HG03280 (cell line): ENCODE measurements around the gene HYLS1.

ENCODE experiments used
- ATAC-seq: cut with Tn5 transposase; IDR thresholded peaks from one replicate; pipeline ENCODE4 v1.9.1; 2021; ENCODE audit warnings: mild to moderate bottlenecking, moderate library complexity; ENCODE audit not compliant: unreplicated experiment

Gene HYLS1

DNA sequence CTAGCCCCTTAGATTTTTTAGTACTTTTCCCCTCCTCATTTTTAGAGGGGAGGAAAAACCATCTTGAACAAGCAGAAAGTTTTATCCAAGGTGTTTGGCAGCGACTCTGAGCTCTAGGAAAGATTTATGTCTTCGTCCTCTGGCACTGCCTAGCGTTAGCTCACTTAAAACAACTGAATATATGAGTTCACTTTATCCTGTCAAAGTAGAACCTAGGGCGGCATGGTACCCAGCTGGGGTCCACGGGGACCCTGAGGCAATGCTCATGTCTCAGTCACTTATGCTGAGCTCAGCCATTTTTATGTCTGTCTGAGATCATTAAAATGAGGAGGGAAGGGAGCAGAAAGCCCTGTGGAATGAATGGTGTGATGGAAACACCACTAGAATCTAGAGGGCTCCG is 44.2 kb downstream of the HYLS1 start:
- no peak for ATAC-seq

DNA sequence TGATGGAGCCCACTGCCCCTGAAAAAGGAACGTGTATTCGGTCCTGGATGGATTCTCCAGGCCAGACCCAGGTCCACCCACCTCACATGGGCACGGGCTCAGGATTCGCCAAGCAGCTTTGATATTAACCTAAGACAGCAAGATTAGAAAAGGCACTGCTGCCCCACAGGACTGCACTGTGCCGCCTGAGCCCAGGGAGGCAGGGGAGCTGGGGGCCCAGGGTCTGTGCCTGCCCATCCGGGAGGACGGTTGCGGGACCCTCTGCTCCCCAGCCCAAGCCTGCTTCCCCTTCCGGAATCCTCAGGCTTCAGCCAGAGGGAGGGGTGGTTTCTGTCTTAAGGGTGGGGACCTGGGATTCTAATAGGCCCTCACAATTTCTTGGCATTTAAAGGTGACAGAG is 44.8 kb downstream of the HYLS1 start:
- ATAC-seq, result no peak

DNA sequence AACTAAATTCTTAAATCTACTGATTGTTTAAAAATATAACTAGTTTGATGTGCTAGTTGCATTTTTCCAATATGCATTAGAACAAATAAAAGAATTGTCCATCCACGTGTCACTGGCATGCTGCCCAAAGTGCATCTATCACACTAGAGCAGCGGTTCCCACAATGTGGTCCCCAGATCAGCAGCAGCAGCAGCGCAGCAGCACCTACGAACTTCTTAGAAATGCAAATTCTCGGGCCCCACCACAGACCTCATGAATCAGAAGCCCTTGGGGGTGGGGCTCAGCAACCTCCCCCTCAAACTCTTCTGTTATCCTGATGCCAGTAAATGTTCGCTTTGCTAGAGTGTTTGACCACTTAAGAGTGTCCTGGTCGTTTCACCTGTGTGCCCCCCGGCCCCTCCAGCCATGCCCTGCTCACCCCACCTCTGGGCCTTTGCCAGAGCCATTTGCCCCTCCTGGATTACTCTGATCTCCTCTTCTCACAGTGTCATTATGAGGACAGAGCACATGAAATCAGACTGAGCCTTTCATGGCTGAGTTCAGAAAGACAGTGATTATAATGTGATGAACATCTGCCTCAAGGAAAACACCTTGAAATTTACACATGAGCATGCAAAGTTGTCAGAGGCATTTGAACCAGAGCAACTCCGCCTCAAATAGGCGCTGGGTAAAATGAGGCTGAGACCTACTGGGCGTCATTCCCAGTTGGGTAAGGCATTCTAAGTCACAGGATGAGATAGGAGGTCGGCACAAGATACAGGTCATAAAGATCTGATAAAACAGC is 45.8 kb downstream of the HYLS1 start:
- ATAC-seq, result no peak

DNA sequence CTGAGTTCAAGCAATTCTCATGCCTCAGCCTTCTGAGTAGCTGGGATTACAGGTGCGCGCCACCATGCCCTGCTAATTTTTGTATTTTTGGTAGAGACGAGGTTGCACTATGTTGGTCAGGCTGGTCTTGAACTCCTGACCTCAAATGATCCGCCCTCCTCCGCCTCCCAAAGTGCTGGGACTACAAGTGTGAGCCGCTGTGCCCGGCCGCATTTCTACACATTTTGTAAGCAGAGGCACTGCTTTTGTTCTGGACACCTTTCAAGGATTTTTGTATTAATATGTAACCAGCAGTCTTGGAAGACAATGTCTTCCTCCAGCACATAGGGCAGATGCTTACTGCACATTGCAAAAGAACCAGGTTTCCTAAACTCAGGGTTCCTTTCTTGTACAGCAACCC is 47.0 kb downstream of the HYLS1 start:
- no peak for ATAC-seq

DNA sequence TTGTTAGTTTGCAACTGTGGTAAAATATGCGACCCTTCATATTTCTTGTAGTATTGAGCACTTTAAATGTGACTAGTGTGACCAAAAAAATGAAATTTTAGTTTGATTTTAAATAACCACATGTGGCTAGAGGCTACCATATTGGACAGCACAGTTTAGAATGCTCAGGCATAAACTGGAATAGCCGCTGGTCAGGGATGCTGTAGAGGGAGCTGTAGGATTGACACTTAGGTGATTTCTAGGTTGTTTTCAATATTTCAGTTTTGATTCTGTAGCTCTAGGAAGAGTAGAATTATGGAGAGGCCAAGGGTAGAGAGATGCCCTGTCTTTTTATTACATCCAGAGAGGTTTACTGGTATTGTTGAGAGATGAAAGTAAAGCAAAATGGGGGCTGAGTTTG is 47.6 kb downstream of the HYLS1 start:
- ATAC-seq, result no peak

DNA sequence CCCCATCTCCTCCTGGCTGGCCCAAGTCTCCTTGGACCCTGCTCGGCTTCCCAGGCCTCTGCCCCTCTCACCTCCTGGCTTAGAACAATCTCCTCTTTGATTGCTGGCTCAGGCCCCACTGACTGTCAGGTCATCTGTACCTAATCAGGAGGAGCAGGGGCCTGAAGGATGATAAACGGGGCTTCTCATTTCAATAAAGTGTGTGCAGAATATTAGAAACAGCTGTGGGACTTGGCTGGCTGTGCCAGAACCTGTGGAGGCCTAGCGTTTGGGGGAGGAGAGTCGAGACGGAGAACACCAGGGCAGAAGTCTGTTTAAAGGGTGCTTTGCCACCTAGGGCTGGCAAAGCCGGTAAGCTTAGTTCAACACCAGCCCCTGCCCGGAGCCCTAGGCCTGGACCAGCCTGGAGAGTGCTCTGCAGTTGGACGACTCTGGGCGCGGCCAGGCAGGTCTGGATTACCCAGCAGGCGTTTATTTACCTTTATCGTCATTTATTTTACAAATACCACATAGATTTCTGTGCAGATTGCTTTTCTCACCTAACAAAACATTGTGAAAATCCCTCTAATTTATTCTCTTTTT is 48.2 kb downstream of the HYLS1 start:
- ATAC-seq, result no peak

DNA sequence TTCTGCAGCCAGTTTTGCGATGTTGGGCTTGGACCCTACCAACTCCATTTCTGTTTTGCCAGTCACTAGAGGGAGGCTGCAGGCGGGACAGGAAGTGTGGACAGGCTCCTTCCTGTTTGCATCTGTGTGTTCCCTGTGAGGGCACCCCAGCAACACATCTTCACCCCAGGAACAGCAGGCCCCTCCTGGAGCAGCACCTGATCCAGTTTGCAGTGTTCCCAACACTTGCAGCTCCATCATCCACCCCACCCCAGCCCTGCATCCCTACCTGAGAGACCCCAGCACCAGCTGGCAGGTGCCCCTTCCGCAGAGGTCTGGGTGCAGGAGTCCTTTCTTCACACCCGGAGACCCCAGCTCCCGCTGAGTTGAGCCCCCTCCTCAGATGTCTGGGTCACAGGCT is 51.0 kb downstream of the HYLS1 start:
- ATAC-seq, result no peak

DNA sequence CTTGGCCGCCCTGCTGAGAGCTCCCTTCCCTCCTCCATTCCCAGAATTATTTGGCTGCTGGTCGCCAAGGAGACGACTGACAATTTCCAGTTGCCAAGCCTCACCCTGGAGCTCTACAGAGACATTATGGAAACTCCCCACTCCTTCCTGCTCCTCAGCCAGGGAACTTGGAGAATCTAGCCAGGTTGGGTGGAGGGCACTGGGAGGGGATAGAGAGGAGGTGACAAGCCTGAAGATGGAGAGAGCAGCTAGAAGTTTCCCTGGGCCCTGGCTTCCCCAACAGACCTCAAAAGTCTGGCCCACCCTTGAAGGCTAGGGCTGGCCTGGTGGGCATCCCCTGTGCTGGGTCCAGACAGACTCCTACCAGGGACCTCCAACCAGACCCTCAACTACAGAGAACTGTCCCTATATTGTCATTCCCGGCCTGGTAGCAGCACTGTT is 51.6 kb downstream of the HYLS1 start:
- no peak for ATAC-seq

DNA sequence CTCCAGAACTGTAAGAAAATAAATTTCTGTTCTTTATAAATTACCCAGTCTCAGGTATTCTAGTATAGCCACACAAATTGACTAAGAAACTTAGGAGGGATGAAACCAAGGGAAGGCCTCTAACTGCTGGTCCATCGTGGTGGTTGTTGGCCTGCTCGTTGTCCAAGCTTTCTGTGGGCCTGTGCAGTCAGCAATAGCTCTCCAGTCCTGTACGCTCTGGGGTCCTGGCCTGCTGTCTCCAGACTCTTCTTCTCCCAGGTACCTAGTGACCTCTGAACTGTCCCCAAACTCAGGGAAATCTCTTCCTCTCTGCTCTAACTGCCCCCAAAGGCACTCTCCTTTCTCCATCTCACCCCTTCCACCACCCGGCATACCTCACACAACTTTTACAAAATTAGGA is 52.7 kb downstream of the HYLS1 start:
- ATAC-seq, result no peak

DNA sequence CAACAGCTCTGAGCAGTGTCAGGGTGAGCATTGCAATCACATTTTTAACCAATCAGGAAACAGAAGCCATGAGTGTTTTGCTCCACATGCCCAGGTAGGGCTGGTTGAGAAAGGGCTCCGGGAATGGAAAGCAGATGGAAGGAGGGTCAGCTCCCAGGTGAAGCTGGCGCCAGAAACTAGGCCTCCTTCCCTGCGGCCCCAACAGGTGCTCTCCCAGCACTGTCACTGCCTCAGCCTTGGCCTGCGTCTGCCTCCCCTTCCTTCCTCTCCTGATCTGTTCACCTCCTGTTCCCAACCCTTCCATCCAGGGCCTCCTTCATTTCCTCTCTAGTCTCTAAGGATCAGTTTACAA is 53.8 kb downstream of the HYLS1 start:
- ATAC-seq, result no peak

DNA sequence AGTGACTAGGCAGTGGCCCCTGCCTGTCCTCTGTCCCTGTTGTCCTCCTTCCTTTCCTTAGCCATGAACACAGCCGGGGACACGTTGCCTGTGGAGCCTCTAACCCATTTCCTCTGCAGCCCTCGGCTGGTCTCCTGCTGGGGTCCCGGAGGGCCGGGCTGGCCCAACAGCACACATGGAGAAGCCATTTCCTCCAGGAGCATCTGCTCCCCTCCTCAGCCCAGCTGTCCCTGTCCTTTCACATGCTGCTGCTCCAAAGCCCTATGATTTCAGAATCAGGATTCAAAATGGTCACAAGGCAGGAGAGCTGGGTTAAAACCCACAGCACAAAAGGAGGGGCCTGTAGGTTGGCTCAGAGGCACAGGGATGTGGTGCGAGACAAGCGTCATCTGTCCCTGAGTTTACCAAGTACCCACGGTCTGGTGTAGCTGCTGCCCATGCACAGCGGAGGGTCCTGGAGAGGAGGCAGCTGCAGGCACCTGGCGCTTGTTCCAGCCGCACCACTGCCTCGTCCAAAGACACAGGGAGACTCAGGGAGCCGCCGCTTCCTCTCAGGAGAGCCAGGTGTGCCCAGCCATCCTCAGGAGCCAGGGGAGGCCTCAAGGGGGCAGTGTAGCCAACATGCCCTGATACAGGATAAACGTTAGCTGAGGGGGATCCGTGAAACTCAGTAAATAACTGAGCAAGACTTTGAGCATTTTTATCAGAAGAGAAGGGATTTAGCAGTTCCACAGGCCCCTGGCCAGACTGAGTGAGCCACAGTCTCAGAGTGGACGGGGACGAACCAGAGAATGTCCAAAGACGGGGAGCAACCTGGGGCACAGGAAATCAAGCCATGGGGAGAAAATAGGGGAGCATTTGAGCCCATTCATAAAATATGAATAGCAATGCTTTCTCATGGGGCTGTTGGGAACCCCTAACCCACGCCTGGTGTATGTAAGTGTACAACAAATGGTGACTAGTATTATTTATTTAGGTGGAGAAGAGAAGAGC is 54.4 kb downstream of the HYLS1 start:
- no peak for ATAC-seq

DNA sequence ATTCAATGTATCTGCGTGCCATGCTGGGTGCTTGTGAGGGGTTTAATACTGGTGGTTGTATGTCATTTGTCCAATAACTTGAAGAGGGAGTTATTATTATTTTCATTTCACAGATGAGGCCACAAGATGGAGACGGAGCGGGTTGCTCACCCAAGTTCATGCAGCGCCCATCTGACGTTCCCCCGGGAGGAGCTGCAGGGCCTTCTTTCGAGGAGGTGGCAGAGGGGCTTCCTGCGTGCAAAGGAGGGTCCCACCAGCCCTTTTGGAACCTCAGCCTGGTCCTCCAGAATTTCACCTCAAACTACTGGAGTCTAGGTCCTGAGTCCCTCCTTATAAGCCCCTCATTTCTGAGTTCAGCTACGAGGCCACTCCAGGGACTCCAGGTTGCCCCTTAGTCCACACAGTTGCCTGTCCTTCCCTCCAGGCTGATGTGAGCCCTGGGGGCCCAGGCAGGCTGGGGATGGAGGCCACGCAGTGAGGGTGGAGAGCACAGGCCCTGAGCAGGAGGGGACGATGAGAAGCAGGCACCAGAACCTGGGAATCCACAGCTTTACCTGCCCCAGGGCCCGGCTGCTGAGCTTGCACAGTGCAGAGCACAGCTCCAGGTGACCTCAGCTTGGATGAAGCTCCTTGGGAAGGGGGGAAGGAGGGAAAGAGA is 55.4 kb downstream of the HYLS1 start:
- no peak for ATAC-seq

DNA sequence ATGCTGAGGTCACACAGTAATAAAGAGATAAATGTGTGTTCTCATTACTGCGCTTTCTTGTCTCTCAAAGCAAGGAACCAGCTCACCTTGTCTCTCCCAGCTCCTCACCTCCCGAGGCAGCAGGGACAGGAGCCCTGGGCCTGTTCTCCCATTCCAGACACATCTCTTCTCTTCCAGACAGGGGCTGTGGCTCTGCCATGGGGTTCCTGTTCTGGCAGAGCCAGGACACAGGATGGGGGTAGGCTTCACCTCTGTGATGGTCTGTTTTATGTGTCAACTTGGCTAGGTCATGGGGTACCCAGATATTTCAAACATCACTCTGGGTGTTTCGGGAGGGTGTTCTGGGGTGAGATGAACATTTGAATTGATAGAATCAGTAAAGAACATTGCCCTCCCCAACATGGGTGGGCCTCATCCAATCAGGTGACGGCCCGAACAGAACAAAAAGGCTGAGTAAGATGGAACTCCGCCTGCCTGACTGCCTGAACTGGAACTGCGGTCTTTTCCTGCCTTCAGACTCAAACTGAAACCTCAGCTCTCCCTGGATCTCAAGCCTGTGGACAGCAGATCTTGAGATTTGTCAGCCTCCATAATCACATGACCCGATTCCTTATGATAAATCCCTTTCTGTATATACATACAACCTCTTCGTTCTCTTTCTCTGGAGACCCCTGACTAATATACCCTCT is 56.3 kb downstream of the HYLS1 start:
- no peak for ATAC-seq

DNA sequence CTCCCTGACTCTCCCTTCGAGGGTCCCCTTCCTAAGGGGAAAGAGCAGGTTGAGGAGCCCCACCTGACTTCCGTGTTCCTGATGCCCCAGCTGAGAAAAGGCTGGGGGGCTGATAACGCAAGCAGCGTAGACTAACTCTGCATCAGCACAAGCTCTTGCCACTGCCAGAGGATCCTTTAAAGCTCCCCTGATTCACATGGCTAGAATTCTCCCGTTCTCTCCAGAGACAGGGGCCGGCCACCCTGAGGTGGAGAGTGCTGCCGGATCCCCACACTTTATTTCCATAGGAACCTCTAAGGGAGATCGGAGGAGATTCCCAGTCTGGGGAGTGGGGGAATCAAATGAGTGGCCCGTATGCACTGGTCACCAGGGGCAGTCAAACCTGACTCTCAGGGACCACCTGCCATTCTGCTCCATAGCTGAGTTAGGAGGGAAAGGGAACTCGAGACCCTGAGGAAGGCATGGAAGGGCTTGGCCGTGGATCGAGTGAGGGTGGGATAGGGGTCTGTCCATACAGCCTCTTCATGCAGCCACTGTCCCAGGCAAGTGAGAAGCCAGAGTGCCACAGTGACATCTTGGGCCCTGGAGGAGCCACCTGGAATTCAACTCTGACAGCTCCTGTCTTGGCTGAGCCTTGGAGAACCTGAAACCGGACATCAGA is 57.0 kb downstream of the HYLS1 start:
- ATAC-seq, result no peak

DNA sequence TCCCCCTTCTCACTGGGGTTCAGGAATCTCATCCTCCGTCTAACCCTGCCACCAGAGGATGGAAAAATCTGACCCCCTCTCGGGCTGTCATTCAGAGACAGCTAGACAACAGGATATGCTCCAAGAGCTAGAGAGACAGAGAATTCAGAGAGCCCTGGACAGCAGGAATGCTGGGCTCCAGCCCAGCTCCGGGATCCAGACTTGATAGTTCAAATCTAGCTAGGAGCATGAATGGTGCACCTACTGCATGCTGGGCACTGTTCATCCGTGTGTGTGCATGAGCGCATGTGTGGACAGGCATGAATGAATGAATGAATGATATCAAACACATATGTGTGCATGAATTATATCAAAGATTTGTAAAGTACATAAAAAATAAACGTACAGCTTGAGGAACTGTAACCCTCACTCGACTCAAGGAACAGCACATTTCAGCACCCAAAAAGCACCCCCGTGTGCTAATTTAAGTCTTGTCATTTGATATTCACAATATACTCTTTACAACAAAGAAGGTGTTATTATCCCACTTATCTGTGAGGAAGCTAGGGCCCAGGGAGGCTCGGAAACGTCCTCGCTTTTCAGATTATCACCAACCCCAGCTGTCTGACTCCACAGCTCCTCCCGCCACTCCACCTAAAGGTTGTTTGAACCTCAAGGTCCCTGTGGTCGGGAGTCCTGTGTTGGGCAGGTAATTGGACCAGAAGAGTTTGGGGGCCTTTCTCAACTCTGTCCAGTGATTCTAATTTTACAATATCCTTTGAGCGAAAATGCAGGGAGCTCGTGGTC is 57.7 kb downstream of the HYLS1 start:
- no peak for ATAC-seq

DNA sequence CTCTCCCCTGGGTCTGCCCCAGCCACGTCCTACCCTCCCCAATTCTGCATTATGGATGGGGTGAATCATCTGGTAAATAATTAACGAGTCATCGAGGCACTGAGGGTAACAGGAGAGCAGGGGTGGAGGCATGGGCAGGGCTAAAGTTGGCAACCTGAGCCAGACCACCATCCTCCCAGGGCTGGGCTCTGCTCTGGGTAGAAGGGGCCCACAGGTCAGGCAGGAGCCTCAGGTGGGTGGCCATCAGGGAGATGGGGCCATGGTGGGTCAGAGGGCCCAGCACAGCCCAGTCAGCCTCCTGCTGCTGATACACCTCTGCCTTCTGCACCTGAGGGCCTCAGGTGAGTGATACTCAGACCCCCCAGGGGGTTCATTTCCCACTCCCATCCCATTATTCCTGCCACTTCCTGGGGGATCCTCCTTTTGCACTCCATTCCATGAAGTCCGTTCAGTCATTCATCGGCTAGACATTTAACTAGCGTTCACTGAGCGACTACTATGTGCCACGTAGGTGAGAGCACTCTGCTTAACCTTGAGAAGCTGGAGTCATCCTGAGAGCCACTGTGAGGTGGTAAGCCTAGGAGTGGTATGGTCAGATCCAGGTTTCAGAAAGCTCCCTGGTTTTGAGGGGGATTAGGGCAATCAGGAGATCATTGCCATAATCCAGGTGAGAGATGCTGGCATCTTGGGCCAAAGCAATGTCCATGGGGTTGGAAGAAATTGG is 58.5 kb downstream of the HYLS1 start, which contains the start of gene VSIG10L2:
TSS of gene VSIG10L2 (plus strand) at position 248 of the 724 bp plus-strand sequence. CDS start at position 260, 12 bp downstream.
- no peak for ATAC-seq

DNA sequence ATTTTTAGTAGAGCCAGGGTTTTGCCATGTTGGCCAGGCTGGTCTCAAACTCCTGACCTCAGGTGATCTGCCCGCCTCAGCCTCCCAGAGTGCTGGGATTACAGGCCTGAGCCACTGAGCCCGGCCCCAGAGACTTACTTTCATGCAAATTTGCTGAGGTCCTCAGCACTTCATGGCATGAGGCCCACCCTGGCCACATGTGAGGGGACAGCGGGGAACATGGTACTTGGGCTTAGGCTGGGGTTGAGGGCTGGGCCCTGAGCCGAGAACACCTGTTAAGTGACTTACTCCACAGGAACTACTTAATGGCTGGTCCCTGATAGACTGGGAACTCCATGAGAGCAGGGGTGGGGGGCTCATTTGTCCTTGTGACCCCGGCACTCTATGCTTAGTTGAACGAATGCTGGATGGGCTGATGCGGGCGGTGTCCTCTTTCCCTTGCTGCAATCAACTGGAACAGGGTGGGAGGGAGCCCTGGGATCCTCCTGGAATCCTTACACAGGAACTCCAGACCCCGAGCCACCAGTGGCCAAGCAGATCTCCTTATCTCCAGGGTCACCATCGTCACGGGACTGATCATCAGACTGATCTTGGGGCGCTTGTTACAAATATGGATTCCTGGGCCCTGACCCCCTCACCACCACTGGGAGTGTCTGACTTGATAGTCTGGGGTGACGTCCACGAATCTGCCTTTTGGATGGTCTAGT is 59.4 kb downstream of the HYLS1 start:
- no peak for ATAC-seq
